ENCODE measurements around the gene ATP8A1. TPM values are rescaled to one million over a fixed set of nuclear protein-coding genes. Genes with fewer than 3 reads are reported as not detected.

The ATP8A1 gene
- total RNA-seq, 4 donors from 2014 or later, result 23.8 to 74.2 (median 31.1) TPM

DNA sequence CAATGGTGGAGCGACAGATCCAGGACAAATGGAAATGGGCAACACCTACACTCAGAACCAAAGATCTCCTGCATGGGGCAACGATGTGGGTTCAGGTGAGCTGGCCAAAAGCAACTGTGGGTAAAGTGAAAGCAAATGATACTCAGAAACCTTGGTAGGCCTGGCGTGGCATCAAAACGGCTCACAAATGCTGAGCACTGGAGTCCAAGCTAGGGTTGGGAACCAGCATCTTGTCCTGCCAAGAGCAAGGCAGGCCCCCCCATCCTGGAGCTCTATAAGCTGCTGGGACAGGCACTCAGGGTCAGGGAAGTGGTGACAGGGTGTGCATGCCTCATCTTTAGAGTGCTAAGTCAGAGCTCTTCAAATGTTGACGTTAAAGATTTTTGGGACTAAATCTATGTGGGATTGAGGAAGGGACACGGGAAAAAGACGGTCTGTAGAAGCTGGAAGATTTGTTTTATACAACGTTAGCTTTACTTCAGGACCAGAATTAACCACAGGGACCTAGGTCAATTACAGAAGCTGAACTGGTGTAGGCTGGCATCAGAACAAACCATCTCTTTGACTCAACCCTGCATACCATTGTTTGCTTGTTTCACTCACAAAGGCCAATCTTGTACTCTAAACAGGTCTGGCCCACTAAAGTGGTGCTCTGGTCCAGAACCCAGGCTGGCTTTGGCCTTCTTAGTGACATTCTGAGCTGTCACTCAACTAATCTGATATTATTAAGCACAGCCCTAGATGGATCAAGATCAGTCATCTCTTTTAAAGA lies 10.7 kb downstream of the ATP8A1 start:
- Histone ChIP-seq H3K9me3 (no peaks in the 10 kb centered on the region), H3K27me3 (no peaks in the 10 kb centered on the region), H3K4me1 (peaks cover 71 to 87% of the 10 kb centered on the region in 2 donors), H3K36me3 (no peaks in the 10 kb centered on the region), H3K4me3 (peak overlapping the region in 2 of 4 donors; percentile 8 to 18), H3K27ac (peak overlapping the region; percentile 83 to 94 (median 86))
- in situ Hi-C loops (cut with MboI; ENCODE audit: low sequenced_read_pairs in 4 of 4), result no loop called here
- DNase-seq, result peak in 1 of 2 donors; percentile 37
- peak in 1 of 2 donors; percentile 25 for ATAC-seq
- TF ChIP-seq, protein P1, sequence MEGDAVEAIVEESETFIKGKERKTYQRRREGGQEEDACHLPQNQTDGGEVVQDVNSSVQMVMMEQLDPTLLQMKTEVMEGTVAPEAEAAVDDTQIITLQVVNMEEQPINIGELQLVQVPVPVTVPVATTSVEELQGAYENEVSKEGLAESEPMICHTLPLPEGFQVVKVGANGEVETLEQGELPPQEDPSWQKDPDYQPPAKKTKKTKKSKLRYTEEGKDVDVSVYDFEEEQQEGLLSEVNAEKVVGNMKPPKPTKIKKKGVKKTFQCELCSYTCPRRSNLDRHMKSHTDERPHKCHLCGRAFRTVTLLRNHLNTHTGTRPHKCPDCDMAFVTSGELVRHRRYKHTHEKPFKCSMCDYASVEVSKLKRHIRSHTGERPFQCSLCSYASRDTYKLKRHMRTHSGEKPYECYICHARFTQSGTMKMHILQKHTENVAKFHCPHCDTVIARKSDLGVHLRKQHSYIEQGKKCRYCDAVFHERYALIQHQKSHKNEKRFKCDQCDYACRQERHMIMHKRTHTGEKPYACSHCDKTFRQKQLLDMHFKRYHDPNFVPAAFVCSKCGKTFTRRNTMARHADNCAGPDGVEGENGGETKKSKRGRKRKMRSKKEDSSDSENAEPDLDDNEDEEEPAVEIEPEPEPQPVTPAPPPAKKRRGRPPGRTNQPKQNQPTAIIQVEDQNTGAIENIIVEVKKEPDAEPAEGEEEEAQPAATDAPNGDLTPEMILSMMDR (IDR thresholded peaks at IDR 0.05 in 4 of 5, conservative IDR thresholded peaks at IDR 0.05 in 1 of 5), result no peak
- no peak for TF ChIP-seq POLR2A (IDR thresholded peaks at IDR 0.05)
- intact Hi-C loops (cut with DNase I; ENCODE audit: low total_unique reads), result loop anchor here (10.0 kb wide), 1 partner anchor 1751 kb away; no protein-coding TSS in a partner anchor

DNA sequence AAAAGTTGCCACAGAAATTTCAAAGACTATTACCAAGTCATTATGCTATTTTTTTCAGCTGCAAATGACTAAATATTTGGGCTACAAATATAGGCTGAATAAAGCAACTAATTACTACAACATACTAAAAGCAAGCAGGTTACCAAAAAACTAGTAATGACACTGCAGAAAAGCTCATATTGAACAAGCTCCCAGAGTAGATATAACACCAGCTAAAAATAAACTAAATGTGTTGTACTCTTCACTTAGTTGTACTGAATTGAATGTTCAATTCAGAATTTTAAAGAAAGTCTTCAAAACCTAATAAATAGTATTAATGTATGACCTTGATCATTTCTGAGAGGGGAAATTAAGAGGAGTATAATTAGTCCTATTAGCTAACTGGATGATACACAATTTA lies 12.0 kb downstream of the ATP8A1 start:
- Histone ChIP-seq H3K27me3 (no peaks in the 10 kb centered on the region), H3K27ac (peak overlapping the region; percentile 83 to 94 (median 86)), H3K9me3 (no peaks in the 10 kb centered on the region), H3K4me3 (no peak overlapping the region), H3K4me1 (peaks cover 84 to 93% of the 10 kb centered on the region in 2 donors), H3K36me3 (no peaks in the 10 kb centered on the region)
- intact Hi-C loops (cut with DNase I; ENCODE audit: low total_unique reads) (loop anchor here (10.0 kb wide), 1 partner anchor 1750 kb away; no protein-coding TSS in a partner anchor), in situ Hi-C loops (cut with MboI; ENCODE audit: low sequenced_read_pairs in 4 of 4) (no loop called here)
- DNase-seq, result no peak
- TF ChIP-seq, protein P1 (IDR thresholded peaks at IDR 0.05 in 4 of 5, conservative IDR thresholded peaks at IDR 0.05 in 1 of 5), result no peak
- TF ChIP-seq POLR2A (IDR thresholded peaks at IDR 0.05), result no peak
- ATAC-seq, result no peak

DNA sequence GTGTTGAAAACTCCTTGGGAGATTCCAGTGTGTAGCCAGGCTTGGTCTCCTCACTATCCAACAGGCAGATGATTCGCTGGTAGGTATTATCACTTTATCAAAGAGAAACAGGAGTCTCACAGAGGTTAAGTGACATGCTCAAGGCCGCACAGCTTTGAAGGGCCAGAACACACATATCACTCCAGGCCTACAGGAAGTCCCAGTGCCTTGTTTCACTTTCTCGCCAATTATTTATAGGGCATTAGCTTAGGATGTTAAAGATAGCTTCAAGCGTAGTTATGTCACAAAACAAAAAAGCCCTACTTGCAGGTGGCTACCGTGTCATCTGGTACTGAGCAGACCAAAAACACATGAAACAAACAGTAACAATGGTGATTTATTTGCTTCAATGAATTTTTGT lies 13.2 kb downstream of the ATP8A1 start:
- Histone ChIP-seq H3K27me3 (no peaks in the 10 kb centered on the region), H3K36me3 (no peaks in the 10 kb centered on the region), H3K4me1 (peaks cover 84 to 95% of the 10 kb centered on the region in 2 donors), H3K27ac (peak overlapping the region; percentile 83 to 94 (median 86)), H3K4me3 (peak overlapping the region in 3 of 4 donors; percentile 17 to 20 (median 19)), H3K9me3 (no peaks in the 10 kb centered on the region)
- peak in 1 of 2 donors; percentile 49 for DNase-seq
- no peak for TF ChIP-seq POLR2A (IDR thresholded peaks at IDR 0.05)
- TF ChIP-seq, protein P1 (IDR thresholded peaks at IDR 0.05 in 4 of 5, conservative IDR thresholded peaks at IDR 0.05 in 1 of 5), result no peak
- in situ Hi-C loops (cut with MboI; ENCODE audit: low sequenced_read_pairs in 4 of 4), result no loop called here
- intact Hi-C loops (cut with DNase I; ENCODE audit: low total_unique reads), result loop anchor here (10.0 kb wide), 1 partner anchor 1749 kb away; no protein-coding TSS in a partner anchor
- peak; percentile 61 to 84 for ATAC-seq

DNA sequence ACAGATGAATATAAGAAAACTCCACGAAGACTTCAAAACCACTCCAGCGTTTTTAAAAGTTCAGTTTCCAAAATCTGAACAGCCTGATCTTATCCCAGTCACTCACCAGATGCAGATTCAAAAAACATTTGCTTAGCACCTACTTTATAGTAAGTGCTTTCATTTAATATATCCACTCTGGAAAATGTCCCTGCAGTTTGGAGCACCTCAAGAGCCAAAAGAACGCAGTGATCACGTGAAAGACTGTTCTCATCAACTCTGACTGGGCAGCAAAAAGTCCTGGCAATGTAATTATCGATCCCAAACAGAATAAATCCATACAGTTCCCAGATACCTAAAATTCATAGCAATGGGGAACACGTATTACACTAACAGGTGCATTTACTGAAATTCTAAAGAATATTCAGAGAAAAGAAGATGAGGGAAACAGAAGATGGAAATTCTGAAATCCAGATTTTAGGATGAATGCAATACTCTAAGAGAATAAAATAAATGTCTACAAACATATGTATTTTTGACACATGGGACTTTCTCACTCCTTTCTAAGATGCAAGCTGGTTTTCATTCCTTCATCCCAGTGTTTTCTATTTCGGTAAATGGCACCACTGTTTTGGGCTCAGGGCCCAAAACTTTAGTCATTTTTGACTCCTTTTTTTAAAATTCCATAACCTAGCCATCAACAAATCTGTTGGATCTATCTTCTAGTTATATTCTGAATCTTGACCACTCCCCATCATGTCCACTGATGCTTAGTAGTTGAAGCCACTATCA lies 13.9 kb downstream of the ATP8A1 start:
- in situ Hi-C loops (cut with MboI; ENCODE audit: low sequenced_read_pairs in 4 of 4), result no loop called here
- no peak for TF ChIP-seq POLR2A (IDR thresholded peaks at IDR 0.05)
- TF ChIP-seq, protein P1 (IDR thresholded peaks at IDR 0.05 in 4 of 5, conservative IDR thresholded peaks at IDR 0.05 in 1 of 5), result no peak
- no peaks in the 10 kb centered on the region for H3K27me3 ChIP-seq
- intact Hi-C loops (cut with DNase I; ENCODE audit: low total_unique reads), result loop anchor here (10.0 kb wide), 1 partner anchor 1748 kb away; no protein-coding TSS in a partner anchor
- DNase-seq (no peak), ATAC-seq (no peak)
- H3K36me3 ChIP-seq, result no peaks in the 10 kb centered on the region
- peak overlapping the region in 1 of 4 donors; percentile 20 for H3K4me3 ChIP-seq
- H3K4me1 ChIP-seq, result peaks cover 84 to 97% of the 10 kb centered on the region in 2 donors
- no peaks in the 10 kb centered on the region for H3K9me3 ChIP-seq
- H3K27ac ChIP-seq, result peak overlapping the region; percentile 83 to 94 (median 86)

Data from gastrocnemius medialis (tissue), 4 donors.